ENCODE measurements around the gene C6orf52. TPM values are rescaled to one million over a fixed set of nuclear protein-coding genes. Genes with fewer than 3 reads are reported as not detected.
A peak's percentile ranks its signal among the peaks of the same experiment; 100 is the strongest.

C6orf52 gene
- total and polyA plus RNA-seq, 2 of the 13 experiments (the other 11 are each of a cell fraction or from before 2014, with no cell fraction given) = 0.50 to 0.53 TPM

DNA sequence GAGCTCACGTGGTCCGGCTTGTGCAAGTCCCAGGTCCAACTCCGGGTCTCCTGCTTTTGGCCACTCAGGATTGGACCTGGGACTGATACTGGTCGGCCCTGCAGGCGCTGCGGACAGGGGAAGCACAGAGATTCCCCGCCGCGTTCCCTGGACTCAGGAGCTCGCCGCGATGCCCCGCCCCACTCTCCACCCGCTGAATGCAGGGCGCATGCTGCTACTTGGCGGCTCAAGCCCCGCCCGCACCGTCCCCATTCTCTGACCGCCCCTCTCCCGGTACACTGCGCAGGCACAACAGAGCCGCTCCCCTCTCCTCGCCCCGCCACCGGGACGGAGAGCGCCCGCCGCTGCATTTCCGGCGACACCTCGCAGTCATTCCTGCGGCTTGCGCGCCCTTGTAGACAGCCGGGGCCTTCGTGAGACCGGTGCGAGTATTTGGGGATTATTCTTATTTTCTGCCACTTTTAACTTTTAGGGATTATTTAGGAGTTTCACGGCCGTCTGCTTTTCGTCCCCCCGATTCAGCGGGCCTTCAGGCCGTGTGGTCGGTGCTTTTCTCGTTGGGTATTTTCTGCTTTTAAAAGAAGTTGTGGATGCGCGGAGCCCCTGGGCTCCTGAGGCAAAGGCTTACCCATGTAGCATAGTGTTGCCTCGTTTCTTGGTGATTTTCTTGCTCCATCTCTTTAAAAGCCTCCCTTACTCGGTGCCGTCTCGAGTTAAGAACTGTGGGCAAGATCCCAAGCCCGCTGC, 28.6 kb upstream of the C6orf52 start, which contains the start of gene TMEM14C (continued):
- TF ChIP-seq, protein P1, sequence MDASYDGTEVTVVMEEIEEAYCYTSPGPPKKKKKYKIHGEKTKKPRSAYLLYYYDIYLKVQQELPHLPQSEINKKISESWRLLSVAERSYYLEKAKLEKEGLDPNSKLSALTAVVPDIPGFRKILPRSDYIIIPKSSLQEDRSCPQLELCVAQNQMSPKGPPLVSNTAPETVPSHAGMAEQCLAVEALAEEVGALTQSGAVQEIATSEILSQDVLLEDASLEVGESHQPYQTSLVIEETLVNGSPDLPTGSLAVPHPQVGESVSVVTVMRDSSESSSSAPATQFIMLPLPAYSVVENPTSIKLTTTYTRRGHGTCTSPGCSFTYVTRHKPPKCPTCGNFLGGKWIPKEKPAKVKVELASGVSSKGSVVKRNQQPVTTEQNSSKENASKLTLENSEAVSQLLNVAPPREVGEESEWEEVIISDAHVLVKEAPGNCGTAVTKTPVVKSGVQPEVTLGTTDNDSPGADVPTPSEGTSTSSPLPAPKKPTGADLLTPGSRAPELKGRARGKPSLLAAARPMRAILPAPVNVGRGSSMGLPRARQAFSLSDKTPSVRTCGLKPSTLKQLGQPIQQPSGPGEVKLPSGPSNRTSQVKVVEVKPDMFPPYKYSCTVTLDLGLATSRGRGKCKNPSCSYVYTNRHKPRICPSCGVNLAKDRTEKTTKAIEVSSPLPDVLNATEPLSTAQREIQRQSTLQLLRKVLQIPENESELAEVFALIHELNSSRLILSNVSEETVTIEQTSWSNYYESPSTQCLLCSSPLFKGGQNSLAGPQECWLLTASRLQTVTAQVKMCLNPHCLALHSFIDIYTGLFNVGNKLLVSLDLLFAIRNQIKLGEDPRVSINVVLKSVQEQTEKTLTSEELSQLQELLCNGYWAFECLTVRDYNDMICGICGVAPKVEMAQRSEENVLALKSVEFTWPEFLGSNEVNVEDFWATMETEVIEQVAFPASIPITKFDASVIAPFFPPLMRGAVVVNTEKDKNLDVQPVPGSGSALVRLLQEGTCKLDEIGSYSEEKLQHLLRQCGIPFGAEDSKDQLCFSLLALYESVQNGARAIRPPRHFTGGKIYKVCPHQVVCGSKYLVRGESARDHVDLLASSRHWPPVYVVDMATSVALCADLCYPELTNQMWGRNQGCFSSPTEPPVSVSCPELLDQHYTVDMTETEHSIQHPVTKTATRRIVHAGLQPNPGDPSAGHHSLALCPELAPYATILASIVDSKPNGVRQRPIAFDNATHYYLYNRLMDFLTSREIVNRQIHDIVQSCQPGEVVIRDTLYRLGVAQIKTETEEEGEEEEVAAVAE (CRISPR knock-in tag; IDR thresholded peaks at IDR 0.05; ENCODE audit: borderline replicate concordance) = peak; percentile 43; the same call in 1 of the 2 replicates
- TF ChIP-seq ZFP41 (CRISPR knock-in tag; IDR thresholded peaks at IDR 0.05; ENCODE audit: borderline replicate concordance) = peak; percentile 33; the same call in 1 of the 2 replicates
- TF ChIP-seq ZNF598 (CRISPR knock-in tag; IDR thresholded peaks at IDR 0.05; ENCODE audit: borderline replicate concordance) = peak; percentile 99
- peak; percentile 97 for TF ChIP-seq MTA1 (CRISPR knock-in tag; IDR thresholded peaks at IDR 0.05; ENCODE audit: borderline replicate concordance)
- no peak for TF ChIP-seq ZNF432 (CRISPR knock-in tag; IDR thresholded peaks at IDR 0.05; ENCODE audit: borderline replicate concordance)
- TF ChIP-seq NFIC (IDR thresholded peaks at IDR 0.05; ENCODE audit: low read length) = no peak
- TF ChIP-seq EEA1 (CRISPR knock-in tag; IDR thresholded peaks at IDR 0.05; ENCODE audit: borderline replicate concordance) = 0 out of 2 replicates have a peak, but pooled peaks have one; percentile 76
- peak; percentile 59 for TF ChIP-seq GABPA (IDR thresholded peaks at IDR 0.05; ENCODE audit: low read depth, low read length)
- peak; percentile 88 for TF ChIP-seq GABPA (CRISPR knock-in tag; IDR thresholded peaks at IDR 0.05; ENCODE audit: low read depth)
- TF ChIP-seq ZNF501 (CRISPR knock-in tag; IDR thresholded peaks at IDR 0.05) = peak; percentile 99
- TF ChIP-seq DMAP1 (CRISPR knock-in tag; IDR thresholded peaks at IDR 0.05) = peak; percentile 95
- TF ChIP-seq, protein P2, sequence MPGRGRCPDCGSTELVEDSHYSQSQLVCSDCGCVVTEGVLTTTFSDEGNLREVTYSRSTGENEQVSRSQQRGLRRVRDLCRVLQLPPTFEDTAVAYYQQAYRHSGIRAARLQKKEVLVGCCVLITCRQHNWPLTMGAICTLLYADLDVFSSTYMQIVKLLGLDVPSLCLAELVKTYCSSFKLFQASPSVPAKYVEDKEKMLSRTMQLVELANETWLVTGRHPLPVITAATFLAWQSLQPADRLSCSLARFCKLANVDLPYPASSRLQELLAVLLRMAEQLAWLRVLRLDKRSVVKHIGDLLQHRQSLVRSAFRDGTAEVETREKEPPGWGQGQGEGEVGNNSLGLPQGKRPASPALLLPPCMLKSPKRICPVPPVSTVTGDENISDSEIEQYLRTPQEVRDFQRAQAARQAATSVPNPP (CRISPR knock-in tag; IDR thresholded peaks at IDR 0.05) = peak; percentile 74
- peak; percentile 95 for TF ChIP-seq KAT8 (CRISPR knock-in tag; IDR thresholded peaks at IDR 0.05)
- TF ChIP-seq ZNF329 (CRISPR knock-in tag; IDR thresholded peaks at IDR 0.05; ENCODE audit: low read depth) = peak; percentile 54
- TF ChIP-seq, protein P3, sequence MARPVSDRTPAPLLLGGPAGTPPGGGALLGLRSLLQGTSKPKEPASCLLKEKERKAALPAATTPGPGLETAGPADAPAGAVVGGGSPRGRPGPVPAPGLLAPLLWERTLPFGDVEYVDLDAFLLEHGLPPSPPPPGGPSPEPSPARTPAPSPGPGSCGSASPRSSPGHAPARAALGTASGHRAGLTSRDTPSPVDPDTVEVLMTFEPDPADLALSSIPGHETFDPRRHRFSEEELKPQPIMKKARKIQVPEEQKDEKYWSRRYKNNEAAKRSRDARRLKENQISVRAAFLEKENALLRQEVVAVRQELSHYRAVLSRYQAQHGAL (CRISPR knock-in tag; IDR thresholded peaks at IDR 0.05; ENCODE audit: not compliant biosample characterization) = peak; percentile 64
- TF ChIP-seq, protein P4, sequence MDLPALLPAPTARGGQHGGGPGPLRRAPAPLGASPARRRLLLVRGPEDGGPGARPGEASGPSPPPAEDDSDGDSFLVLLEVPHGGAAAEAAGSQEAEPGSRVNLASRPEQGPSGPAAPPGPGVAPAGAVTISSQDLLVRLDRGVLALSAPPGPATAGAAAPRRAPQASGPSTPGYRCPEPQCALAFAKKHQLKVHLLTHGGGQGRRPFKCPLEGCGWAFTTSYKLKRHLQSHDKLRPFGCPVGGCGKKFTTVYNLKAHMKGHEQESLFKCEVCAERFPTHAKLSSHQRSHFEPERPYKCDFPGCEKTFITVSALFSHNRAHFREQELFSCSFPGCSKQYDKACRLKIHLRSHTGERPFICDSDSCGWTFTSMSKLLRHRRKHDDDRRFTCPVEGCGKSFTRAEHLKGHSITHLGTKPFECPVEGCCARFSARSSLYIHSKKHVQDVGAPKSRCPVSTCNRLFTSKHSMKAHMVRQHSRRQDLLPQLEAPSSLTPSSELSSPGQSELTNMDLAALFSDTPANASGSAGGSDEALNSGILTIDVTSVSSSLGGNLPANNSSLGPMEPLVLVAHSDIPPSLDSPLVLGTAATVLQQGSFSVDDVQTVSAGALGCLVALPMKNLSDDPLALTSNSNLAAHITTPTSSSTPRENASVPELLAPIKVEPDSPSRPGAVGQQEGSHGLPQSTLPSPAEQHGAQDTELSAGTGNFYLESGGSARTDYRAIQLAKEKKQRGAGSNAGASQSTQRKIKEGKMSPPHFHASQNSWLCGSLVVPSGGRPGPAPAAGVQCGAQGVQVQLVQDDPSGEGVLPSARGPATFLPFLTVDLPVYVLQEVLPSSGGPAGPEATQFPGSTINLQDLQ (CRISPR knock-in tag; IDR thresholded peaks at IDR 0.05) = peak; percentile 75; the same call in 1 of the 2 replicates
- TF ChIP-seq MLLT10 (CRISPR knock-in tag; IDR thresholded peaks at IDR 0.05) = no peak
- TF ChIP-seq ARNT (IDR thresholded peaks at IDR 0.05) = no peak
- TF ChIP-seq FOXK2 (IDR thresholded peaks at IDR 0.05) = peak; percentile 53; the same call in 1 of the 2 replicates
